ENCODE results near the gene ADAMTS2. TPM values are rescaled to one million over a fixed set of nuclear protein-coding genes. Genes with fewer than 3 reads are reported as not detected.

Gene ADAMTS2
- total RNA-seq, 1 experiment from 2014 or later = 3.9 TPM

DNA sequence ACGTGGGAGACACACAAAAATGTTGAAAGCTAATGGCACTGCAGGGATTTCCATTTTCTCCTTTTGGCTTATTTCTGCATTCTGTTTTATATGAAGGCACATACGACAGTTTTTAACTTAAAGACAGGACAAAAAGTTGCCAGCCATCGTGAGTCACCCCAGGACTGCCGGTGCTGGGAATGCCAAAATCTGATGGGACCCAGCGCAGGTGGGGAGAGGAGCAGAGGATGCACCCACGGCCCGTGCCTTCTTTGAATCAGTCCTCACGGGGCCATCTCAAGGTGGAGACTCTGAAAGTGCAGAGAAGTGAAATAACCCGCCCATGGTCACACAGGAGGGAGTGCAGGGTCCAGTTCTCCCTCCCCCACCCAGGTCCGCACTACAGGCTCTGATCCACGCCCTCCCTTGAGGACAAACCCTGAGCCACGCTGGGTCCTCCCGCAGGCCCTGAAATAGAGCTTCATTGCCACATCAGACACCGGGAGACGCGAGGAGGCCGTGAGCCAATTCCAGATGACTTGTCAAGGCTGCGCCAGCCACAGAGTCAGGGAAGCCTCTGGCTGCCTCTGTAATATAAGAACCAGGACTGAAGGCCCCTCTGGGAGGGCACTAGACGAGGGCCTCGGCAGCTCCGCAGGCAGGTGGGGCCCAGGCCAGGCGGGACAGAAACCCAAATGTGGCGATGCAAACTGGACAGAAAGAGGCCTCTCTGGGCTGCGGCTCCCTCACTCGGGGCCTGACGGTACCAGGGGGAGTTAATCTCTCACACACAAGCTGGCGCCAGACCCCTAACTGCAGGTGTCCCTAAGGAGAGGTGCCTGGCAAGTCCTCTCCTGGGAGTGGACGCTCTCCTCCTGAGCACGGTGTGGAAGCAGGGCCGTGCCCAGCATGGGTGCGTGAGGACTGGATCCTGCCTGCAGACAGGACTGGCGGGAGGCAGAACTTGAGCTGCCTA lies 22.9 kb downstream of the ADAMTS2 start:
- ChIA-PET POLR2A (no interaction called here), CTCF (no interaction called here), RAD21 (ENCODE audit: low non-redundant PET in 1 of 2, low total read pairs in 2 of 2, uncharacterized antibody in 2 of 2, unreplicated experiment in 2 of 2) (no interaction called here)
- no peak overlapping the region for H3K9ac ChIP-seq (ENCODE audit: low read length)
- no peak for DNase-seq (ENCODE audit: low read depth, low spot score)
- BruUV-seq (replicated peaks) = no TSS peak
- no peak overlapping the region for H3K27ac ChIP-seq (ENCODE audit: low read depth, low read length)
- H3K9me2 ChIP-seq (ENCODE audit: insufficient read depth) = no peaks in the 10 kb centered on the region
- no peak overlapping the region for H2AFZ ChIP-seq (ENCODE audit: low read depth, low read length, poor library complexity, severe bottlenecking)
- no peak overlapping the region for H3K4me2 ChIP-seq (ENCODE audit: low read length)
- no peaks in the 10 kb centered on the region for H3K36me3 ChIP-seq (ENCODE audit: control insufficient read depth in 1 of 2, insufficient read depth in 2 of 2, low read length in 2 of 2)
- intact Hi-C loops (cut with micrococcal nuclease) = no loop called here
- no peaks in the 10 kb centered on the region for H3K9me3 ChIP-seq (ENCODE audit: control insufficient read depth in 1 of 2, insufficient read depth in 1 of 2, low read depth in 1 of 2, low read length in 2 of 2)
- ATAC-seq = no peak
- H3K4me1 ChIP-seq (ENCODE audit: control insufficient read depth in 1 of 2, insufficient read depth in 2 of 2, low read length in 2 of 2) = no peaks in the 10 kb centered on the region
- H3K27me3 ChIP-seq (ENCODE audit: insufficient read depth, low read length) = no peaks in the 10 kb centered on the region
- H3K79me2 ChIP-seq (ENCODE audit: insufficient read depth, low read length) = no peaks in the 10 kb centered on the region
- no peaks in the 10 kb centered on the region for H4K20me1 ChIP-seq (ENCODE audit: insufficient read depth)
- TF ChIP-seq SP1 (IDR thresholded peaks at IDR 0.05; ENCODE audit: low read depth) (no peak), YY1 (IDR thresholded peaks at IDR 0.05; ENCODE audit: extremely low read depth, insufficient replicate concordance, low read depth, low read length) (no peak), CBX3 (IDR thresholded peaks at IDR 0.05; ENCODE audit: low read depth) (no peak), POLR2A (IDR thresholded peaks at IDR 0.05; ENCODE audit: borderline replicate concordance, extremely low read depth, insufficient read depth, insufficient read length) (no peak), ZFX (IDR thresholded peaks at IDR 0.05) (no peak), TCF7L2 (IDR thresholded peaks at IDR 0.05; ENCODE audit: borderline replicate concordance, extremely low read depth, insufficient read depth, insufficient read length) (no peak), SRF (IDR thresholded peaks at IDR 0.05; ENCODE audit: low read depth) (no peak), EZH2phosphoT487 (IDR thresholded peaks at IDR 0.05; ENCODE audit: borderline replicate concordance) (no peak), JUND (IDR thresholded peaks at IDR 0.05) (no peak), RAD21 (IDR thresholded peaks at IDR 0.05; ENCODE audit: low read depth) (no peak), EGR1 (IDR thresholded peaks at IDR 0.05; ENCODE audit: low read depth) (no peak), SIN3A (IDR thresholded peaks at IDR 0.05; ENCODE audit: low read depth) (no peak), ZNF274 (IDR thresholded peaks at IDR 0.05; ENCODE audit: low read depth, low read length) (no peak), CEBPB (IDR thresholded peaks at IDR 0.05; ENCODE audit: low read depth) (no peak)
- TF ChIP-seq, protein P1, sequence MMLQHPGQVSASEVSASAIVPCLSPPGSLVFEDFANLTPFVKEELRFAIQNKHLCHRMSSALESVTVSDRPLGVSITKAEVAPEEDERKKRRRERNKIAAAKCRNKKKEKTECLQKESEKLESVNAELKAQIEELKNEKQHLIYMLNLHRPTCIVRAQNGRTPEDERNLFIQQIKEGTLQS (IDR thresholded peaks at IDR 0.05) = no peak
- TF ChIP-seq, protein P2, sequence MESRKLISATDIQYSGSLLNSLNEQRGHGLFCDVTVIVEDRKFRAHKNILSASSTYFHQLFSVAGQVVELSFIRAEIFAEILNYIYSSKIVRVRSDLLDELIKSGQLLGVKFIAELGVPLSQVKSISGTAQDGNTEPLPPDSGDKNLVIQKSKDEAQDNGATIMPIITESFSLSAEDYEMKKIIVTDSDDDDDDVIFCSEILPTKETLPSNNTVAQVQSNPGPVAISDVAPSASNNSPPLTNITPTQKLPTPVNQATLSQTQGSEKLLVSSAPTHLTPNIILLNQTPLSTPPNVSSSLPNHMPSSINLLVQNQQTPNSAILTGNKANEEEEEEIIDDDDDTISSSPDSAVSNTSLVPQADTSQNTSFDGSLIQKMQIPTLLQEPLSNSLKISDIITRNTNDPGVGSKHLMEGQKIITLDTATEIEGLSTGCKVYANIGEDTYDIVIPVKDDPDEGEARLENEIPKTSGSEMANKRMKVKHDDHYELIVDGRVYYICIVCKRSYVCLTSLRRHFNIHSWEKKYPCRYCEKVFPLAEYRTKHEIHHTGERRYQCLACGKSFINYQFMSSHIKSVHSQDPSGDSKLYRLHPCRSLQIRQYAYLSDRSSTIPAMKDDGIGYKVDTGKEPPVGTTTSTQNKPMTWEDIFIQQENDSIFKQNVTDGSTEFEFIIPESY (IDR thresholded peaks at IDR 0.05; ENCODE audit: extremely low read depth, insufficient replicate concordance, low read length) = no peak
- TF ChIP-seq, protein P3, sequence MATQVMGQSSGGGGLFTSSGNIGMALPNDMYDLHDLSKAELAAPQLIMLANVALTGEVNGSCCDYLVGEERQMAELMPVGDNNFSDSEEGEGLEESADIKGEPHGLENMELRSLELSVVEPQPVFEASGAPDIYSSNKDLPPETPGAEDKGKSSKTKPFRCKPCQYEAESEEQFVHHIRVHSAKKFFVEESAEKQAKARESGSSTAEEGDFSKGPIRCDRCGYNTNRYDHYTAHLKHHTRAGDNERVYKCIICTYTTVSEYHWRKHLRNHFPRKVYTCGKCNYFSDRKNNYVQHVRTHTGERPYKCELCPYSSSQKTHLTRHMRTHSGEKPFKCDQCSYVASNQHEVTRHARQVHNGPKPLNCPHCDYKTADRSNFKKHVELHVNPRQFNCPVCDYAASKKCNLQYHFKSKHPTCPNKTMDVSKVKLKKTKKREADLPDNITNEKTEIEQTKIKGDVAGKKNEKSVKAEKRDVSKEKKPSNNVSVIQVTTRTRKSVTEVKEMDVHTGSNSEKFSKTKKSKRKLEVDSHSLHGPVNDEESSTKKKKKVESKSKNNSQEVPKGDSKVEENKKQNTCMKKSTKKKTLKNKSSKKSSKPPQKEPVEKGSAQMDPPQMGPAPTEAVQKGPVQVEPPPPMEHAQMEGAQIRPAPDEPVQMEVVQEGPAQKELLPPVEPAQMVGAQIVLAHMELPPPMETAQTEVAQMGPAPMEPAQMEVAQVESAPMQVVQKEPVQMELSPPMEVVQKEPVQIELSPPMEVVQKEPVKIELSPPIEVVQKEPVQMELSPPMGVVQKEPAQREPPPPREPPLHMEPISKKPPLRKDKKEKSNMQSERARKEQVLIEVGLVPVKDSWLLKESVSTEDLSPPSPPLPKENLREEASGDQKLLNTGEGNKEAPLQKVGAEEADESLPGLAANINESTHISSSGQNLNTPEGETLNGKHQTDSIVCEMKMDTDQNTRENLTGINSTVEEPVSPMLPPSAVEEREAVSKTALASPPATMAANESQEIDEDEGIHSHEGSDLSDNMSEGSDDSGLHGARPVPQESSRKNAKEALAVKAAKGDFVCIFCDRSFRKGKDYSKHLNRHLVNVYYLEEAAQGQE (IDR thresholded peaks at IDR 0.05; ENCODE audit: low read depth) = no peak
- TF ChIP-seq, protein P4, sequence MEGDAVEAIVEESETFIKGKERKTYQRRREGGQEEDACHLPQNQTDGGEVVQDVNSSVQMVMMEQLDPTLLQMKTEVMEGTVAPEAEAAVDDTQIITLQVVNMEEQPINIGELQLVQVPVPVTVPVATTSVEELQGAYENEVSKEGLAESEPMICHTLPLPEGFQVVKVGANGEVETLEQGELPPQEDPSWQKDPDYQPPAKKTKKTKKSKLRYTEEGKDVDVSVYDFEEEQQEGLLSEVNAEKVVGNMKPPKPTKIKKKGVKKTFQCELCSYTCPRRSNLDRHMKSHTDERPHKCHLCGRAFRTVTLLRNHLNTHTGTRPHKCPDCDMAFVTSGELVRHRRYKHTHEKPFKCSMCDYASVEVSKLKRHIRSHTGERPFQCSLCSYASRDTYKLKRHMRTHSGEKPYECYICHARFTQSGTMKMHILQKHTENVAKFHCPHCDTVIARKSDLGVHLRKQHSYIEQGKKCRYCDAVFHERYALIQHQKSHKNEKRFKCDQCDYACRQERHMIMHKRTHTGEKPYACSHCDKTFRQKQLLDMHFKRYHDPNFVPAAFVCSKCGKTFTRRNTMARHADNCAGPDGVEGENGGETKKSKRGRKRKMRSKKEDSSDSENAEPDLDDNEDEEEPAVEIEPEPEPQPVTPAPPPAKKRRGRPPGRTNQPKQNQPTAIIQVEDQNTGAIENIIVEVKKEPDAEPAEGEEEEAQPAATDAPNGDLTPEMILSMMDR (IDR thresholded peaks at IDR 0.05 in 2 of 3, conservative IDR thresholded peaks at IDR 0.05 in 1 of 3; ENCODE audit: borderline replicate concordance in 1 of 3, insufficient read depth in 1 of 3, low read depth in 2 of 3, low read length in 2 of 3) = no peak
- H3K4me3 ChIP-seq (replicated peaks in 1 of 2; ENCODE audit: low read depth in 1 of 2, low read length in 2 of 2) = no peak overlapping the region

Data from HCT116 (cell line).